Measurements from ENCODE around the gene CD74.

CD74 gene

DNA sequence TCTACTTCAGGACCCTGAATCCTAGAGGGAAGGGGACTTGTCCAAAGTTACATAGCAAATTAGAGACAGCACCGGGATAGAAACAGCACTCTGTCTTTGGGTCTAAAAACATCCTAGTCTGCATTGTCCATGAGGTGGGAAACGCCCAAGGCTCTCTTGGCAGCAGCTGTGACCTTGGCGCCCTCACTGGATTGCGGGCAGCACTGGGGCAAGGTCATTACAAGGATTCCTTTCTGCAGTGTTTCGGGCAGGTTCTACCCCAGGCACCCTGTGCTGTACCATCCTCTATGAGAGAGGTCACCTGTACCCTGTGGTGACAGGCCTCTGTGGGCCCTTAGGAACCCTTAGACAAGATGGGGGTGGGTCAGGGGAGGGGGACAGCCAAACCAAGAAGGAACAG, 8.6 kb downstream of the CD74 start:
- DNase-seq: no peak
- Histone ChIP-seq H4K91ac (ENCODE audit: low read depth, low read length) (no peak overlapping the region), H3K9ac (ENCODE audit: low read length) (no peak overlapping the region), H3K9me3 (ENCODE audit: insufficient read depth, low read depth, low read length) (peaks cover 2% of the 10 kb centered on the region), H3K14ac (ENCODE audit: low read length) (no peak overlapping the region), H3K18ac (ENCODE audit: low read length) (no peak overlapping the region), H2BK12ac (ENCODE audit: low read length) (no peak overlapping the region), H2BK5ac (ENCODE audit: low read depth, low read length, poor library complexity) (no peak overlapping the region), H3K4me2 (ENCODE audit: low read length) (no peak overlapping the region), H3K27ac (ENCODE audit: low read depth, low read length) (no peak overlapping the region), H3K23ac (ENCODE audit: low read length) (no peak overlapping the region), H3K27me3 (ENCODE audit: insufficient read depth, low read length) (no peaks in the 10 kb centered on the region), H3K36me3 (ENCODE audit: control insufficient read depth in 1 of 2, insufficient read depth in 2 of 2, low read length in 2 of 2) (peaks cover 23 to 36% of the 10 kb centered on the region in 2 experiments), H2AFZ (ENCODE audit: insufficient read depth, low read length, poor library complexity) (no peak overlapping the region), H2BK120ac (ENCODE audit: insufficient read depth, low read length, poor library complexity) (no peak overlapping the region), H3K4ac (ENCODE audit: low read depth, low read length) (no peak overlapping the region), H3K79me1 (ENCODE audit: low read length) (no peaks in the 10 kb centered on the region), H4K8ac (ENCODE audit: low read depth, low read length) (no peak overlapping the region), H4K12ac (ENCODE audit: low read depth, low read length) (no peak overlapping the region), H3K4me1 (ENCODE audit: control insufficient read depth in 1 of 2, insufficient read depth in 2 of 2, low read length in 2 of 2) (no peaks in the 10 kb centered on the region), H3K4me3 (ENCODE audit: low read depth, low read length) (no peak overlapping the region), H2AK5ac (ENCODE audit: low read length) (no peak overlapping the region), H3K79me2 (ENCODE audit: control insufficient read depth, insufficient read depth, low read length, poor library complexity) (no peaks in the 10 kb centered on the region)
- no CpG with 5 or more reads among the region's 5 CpGs for WGBS (ENCODE audit: extremely low coverage, insufficient coverage, insufficient read length)

DNA sequence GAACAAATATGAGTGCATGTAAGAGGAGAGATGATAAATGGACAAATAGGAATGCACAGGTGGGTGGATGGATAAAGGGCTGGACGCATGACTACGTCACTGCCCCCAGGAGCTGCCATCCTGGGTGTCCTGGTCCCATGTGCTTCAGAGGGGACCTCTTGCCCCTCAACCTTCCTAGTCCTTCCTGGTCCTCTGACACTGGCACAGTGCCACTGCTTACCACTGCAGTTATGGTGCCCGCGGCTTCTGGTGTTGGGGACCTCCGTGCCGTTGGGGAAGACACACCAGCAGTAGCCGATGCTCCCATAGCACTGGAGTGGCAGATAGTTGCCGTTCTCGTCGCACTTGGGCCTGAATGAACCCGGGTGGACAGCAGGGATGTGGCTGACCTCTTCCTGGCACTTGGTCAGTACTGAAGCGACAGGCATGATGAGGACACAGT, 9.8 kb downstream of the CD74 start:
- Histone ChIP-seq H3K23ac (ENCODE audit: low read length) (no peak overlapping the region), H3K9me3 (ENCODE audit: insufficient read depth, low read depth, low read length) (peaks cover 2% of the 10 kb centered on the region), H3K36me3 (ENCODE audit: control insufficient read depth in 1 of 2, insufficient read depth in 2 of 2, low read length in 2 of 2) (peaks cover 34 to 46% of the 10 kb centered on the region in 2 experiments), H2BK12ac (ENCODE audit: low read length) (no peak overlapping the region), H4K91ac (ENCODE audit: low read depth, low read length) (no peak overlapping the region), H2BK5ac (ENCODE audit: low read depth, low read length, poor library complexity) (no peak overlapping the region), H4K12ac (ENCODE audit: low read depth, low read length) (no peak overlapping the region), H3K79me2 (ENCODE audit: control insufficient read depth, insufficient read depth, low read length, poor library complexity) (no peaks in the 10 kb centered on the region), H3K14ac (ENCODE audit: low read length) (no peak overlapping the region), H2BK120ac (ENCODE audit: insufficient read depth, low read length, poor library complexity) (no peak overlapping the region), H3K27ac (ENCODE audit: low read depth, low read length) (no peak overlapping the region), H3K4ac (ENCODE audit: low read depth, low read length) (no peak overlapping the region), H2AFZ (ENCODE audit: insufficient read depth, low read length, poor library complexity) (no peak overlapping the region), H3K79me1 (ENCODE audit: low read length) (no peaks in the 10 kb centered on the region), H4K8ac (ENCODE audit: low read depth, low read length) (no peak overlapping the region), H3K4me2 (ENCODE audit: low read length) (no peak overlapping the region), H3K18ac (ENCODE audit: low read length) (no peak overlapping the region), H3K27me3 (ENCODE audit: insufficient read depth, low read length) (no peaks in the 10 kb centered on the region), H3K4me1 (ENCODE audit: control insufficient read depth in 1 of 2, insufficient read depth in 2 of 2, low read length in 2 of 2) (no peaks in the 10 kb centered on the region), H2AK5ac (ENCODE audit: low read length) (no peak overlapping the region), H3K4me3 (ENCODE audit: low read depth, low read length) (no peak overlapping the region), H3K9ac (ENCODE audit: low read length) (no peak overlapping the region)
- no peak for DNase-seq
- no CpG with 5 or more reads among the region's 12 CpGs for WGBS (ENCODE audit: extremely low coverage, insufficient coverage, insufficient read length)

DNA sequence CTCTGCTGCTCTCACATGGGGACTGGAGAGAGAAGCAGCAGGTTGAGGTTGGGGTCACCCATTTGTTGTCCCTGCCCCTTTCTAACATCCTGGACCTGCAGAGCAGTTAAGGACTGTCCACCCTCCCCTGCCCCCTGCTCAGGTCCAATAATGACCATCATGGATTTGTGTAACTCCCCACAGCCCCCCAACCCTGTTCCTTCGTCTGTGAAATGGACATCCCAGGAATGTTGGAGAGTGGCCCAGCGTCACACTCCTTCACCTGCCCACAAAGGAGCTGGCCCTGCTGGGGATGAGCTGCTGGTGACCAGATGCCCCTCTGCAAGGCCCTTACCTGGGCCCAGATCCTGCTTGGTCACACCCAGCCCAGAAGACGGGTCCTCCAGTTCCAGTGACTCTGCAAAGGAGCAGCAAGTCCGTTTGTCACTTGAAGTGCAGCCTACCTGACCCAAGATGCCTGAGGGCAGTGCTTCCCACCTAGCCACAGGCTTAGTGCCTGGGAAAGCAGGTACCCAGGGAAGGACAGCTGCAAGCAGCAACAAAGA, 10.4 kb downstream of the CD74 start:
- no peaks in the 10 kb centered on the region for H3K27me3 ChIP-seq (ENCODE audit: insufficient read depth, low read length)
- no peak overlapping the region for H3K4ac ChIP-seq (ENCODE audit: low read depth, low read length)
- no peak overlapping the region for H2BK120ac ChIP-seq (ENCODE audit: insufficient read depth, low read length, poor library complexity)
- H3K79me1 ChIP-seq (ENCODE audit: low read length): no peaks in the 10 kb centered on the region
- no peaks in the 10 kb centered on the region for H3K4me1 ChIP-seq (ENCODE audit: control insufficient read depth in 1 of 2, insufficient read depth in 2 of 2, low read length in 2 of 2)
- H3K79me2 ChIP-seq (ENCODE audit: control insufficient read depth, insufficient read depth, low read length, poor library complexity): no peaks in the 10 kb centered on the region
- no peak overlapping the region for H2BK5ac ChIP-seq (ENCODE audit: low read depth, low read length, poor library complexity)
- no peak overlapping the region for H2AK5ac ChIP-seq (ENCODE audit: low read length)
- H2BK12ac ChIP-seq (ENCODE audit: low read length): no peak overlapping the region
- peaks cover 41 to 51% of the 10 kb centered on the region in 2 experiments for H3K36me3 ChIP-seq (ENCODE audit: control insufficient read depth in 1 of 2, insufficient read depth in 2 of 2, low read length in 2 of 2)
- no peak for DNase-seq
- H3K27ac ChIP-seq (ENCODE audit: low read depth, low read length): no peak overlapping the region
- H2AFZ ChIP-seq (ENCODE audit: insufficient read depth, low read length, poor library complexity): no peak overlapping the region
- no peak overlapping the region for H3K23ac ChIP-seq (ENCODE audit: low read length)
- no peak overlapping the region for H3K9ac ChIP-seq (ENCODE audit: low read length)
- H4K8ac ChIP-seq (ENCODE audit: low read depth, low read length): no peak overlapping the region
- no CpG with 5 or more reads among the region's 4 CpGs for WGBS (ENCODE audit: extremely low coverage, insufficient coverage, insufficient read length)
- no peak overlapping the region for H3K18ac ChIP-seq (ENCODE audit: low read length)
- H3K14ac ChIP-seq (ENCODE audit: low read length): no peak overlapping the region
- no peak overlapping the region for H3K4me3 ChIP-seq (ENCODE audit: low read depth, low read length)
- H4K12ac ChIP-seq (ENCODE audit: low read depth, low read length): no peak overlapping the region
- H4K91ac ChIP-seq (ENCODE audit: low read depth, low read length): no peak overlapping the region
- no peak overlapping the region for H3K4me2 ChIP-seq (ENCODE audit: low read length)
- peaks cover 2% of the 10 kb centered on the region for H3K9me3 ChIP-seq (ENCODE audit: insufficient read depth, low read depth, low read length)

DNA sequence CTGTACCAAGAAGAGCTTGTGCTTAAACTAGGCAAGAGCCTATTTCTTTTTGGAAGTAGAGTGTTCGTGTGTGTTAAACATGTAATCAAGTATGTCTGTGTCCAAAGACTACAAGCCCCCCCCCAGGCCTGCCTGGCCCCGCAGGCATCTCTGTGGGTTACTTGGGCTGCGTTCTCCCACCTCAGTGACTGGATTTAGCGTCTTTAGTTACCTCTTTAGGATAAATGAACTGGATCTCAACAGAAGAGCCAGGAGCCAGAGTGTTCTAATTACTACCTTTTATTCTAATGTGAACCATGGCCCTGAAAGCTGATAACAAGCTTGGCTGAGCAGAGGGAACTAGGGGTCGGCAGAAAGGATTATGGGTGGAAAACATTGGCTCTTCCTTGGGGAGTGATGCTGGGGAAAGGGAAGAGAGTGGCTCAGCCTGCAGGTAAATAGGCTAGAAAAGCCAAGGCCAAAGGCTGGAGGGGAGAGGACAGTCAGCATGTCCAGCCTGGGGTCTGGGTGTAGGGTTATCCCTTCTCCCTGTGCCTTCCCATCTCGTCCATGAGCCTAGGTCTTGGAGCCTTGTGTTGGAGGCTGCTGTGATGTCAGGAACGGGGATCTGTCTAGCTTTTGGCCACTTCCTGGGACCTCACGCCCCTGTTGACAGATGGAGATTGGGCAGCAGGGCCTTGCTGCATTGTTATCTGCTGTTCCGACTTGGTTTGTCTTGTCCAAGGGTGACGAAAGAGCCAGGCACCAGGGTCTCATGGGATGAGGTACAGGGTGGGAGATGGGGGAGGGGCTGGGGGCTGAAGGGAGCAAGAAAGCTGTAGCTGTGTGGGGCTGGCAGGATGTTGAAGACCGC, 11.1 kb downstream of the CD74 start:
- Histone ChIP-seq H3K27me3 (ENCODE audit: insufficient read depth, low read length) (no peaks in the 10 kb centered on the region), H2BK12ac (ENCODE audit: low read length) (no peak overlapping the region), H2BK5ac (ENCODE audit: low read depth, low read length, poor library complexity) (no peak overlapping the region), H3K23ac (ENCODE audit: low read length) (no peak overlapping the region), H3K79me2 (ENCODE audit: control insufficient read depth, insufficient read depth, low read length, poor library complexity) (no peaks in the 10 kb centered on the region), H2AK5ac (ENCODE audit: low read length) (no peak overlapping the region), H3K4me3 (ENCODE audit: low read depth, low read length) (no peak overlapping the region), H4K8ac (ENCODE audit: low read depth, low read length) (no peak overlapping the region), H3K4me1 (ENCODE audit: control insufficient read depth in 1 of 2, insufficient read depth in 2 of 2, low read length in 2 of 2) (no peaks in the 10 kb centered on the region), H3K4ac (ENCODE audit: low read depth, low read length) (no peak overlapping the region), H2BK120ac (ENCODE audit: insufficient read depth, low read length, poor library complexity) (no peak overlapping the region), H3K79me1 (ENCODE audit: low read length) (no peaks in the 10 kb centered on the region), H3K36me3 (ENCODE audit: control insufficient read depth in 1 of 2, insufficient read depth in 2 of 2, low read length in 2 of 2) (peaks cover 46 to 57% of the 10 kb centered on the region in 2 experiments), H3K4me2 (ENCODE audit: low read length) (no peak overlapping the region), H2AFZ (ENCODE audit: insufficient read depth, low read length, poor library complexity) (no peak overlapping the region), H4K12ac (ENCODE audit: low read depth, low read length) (no peak overlapping the region), H3K27ac (ENCODE audit: low read depth, low read length) (no peak overlapping the region), H3K9me3 (ENCODE audit: insufficient read depth, low read depth, low read length) (peaks cover 2% of the 10 kb centered on the region), H4K91ac (ENCODE audit: low read depth, low read length) (no peak overlapping the region), H3K9ac (ENCODE audit: low read length) (no peak overlapping the region), H3K18ac (ENCODE audit: low read length) (no peak overlapping the region), H3K14ac (ENCODE audit: low read length) (no peak overlapping the region)
- no CpG with 5 or more reads among the region's 11 CpGs for WGBS (ENCODE audit: extremely low coverage, insufficient coverage, insufficient read length)
- no peak for DNase-seq
